Sigmoid colon (tissue), 7 donors: ENCODE results near the gene CDH23. TPM values are rescaled to one million over a fixed set of nuclear protein-coding genes. Genes with fewer than 3 reads are reported as not detected.

Experiments
- DNase-seq: peaks from one replicate; pipeline ENCODE4 v3.0.0-alpha.2; 2019
- H3K27ac ChIP-seq, 4 donors: fragments of 200-600 bp; sonication (generic); one replicate each; pipeline ENCODE4 v1.5.1; 2016 to 2019; ENCODE audit warnings: mild to moderate bottlenecking in 1 of 4
- H3K27me3 ChIP-seq, 3 donors: fragments of 200-600 bp; sonication (generic); one replicate each; pipeline ENCODE4 v1.5.1; 2019; ENCODE audit warnings: mild to moderate bottlenecking in 1 of 3
- H3K36me3 ChIP-seq, 4 donors: fragments of 200-600 bp; sonication (generic); one replicate each; pipeline ENCODE4 v1.5.1; 2016 to 2019
- H3K4me1 ChIP-seq, 4 donors: fragments of 200-600 bp; sonication (generic); one replicate each; pipeline ENCODE4 v1.5.1; 2017 to 2019
- H3K4me3 ChIP-seq, 4 donors: fragments of 200-600 bp; sonication (generic); one replicate each; pipeline ENCODE4 v1.5.1; 2017 to 2019; ENCODE audit warnings: mild to moderate bottlenecking in 2 of 4, moderate library complexity in 1 of 4
- H3K9me3 ChIP-seq, 4 donors: fragments of 200-600 bp in 3 of 4; sonication (generic) in 3 of 4; one replicate each; pipeline versions ENCODE4 v1.5.1 to v1.6.1; 2013 to 2019
- EP300 ChIP-seq, 4 donors: sonication (generic); formaldehyde crosslinking; IDR thresholded peaks; one replicate each; pipeline ENCODE4 v1.6.1; 2017; ENCODE audit warnings: antibody characterized with exemption in 4 of 4
- POLR2A ChIP-seq, 2 donors: fragments of 450-650 bp; IDR thresholded peaks; one replicate each; pipeline ENCODE4 v1.6.1; 2016; ENCODE audit warnings: antibody characterized with exemption in 2 of 2, mild to moderate bottlenecking in 2 of 2, moderate library complexity in 2 of 2
- POLR2AphosphoS5 ChIP-seq, 4 donors: sonication (generic); formaldehyde crosslinking; IDR thresholded peaks; one replicate each; pipeline ENCODE4 v1.6.1; 2017; ENCODE audit warnings: antibody characterized with exemption in 4 of 4
- WGBS, 2 donors: extraction: QIAGEN DNeasy Blood & Tissue Kit; methylation state at CpG; one replicate each; pipeline ENCODE4 v1.1.7; 2013; 5-methylcytosine and 5-hydroxymethylcytosine counted together
- intact Hi-C: fragments of 100-400 bp; cut with DNase I; formaldehyde crosslinking; loops from one replicate; pipeline ENCODE4 v1.15.1; 2023
- polyA plus RNA-seq, 3 donors: library from polyadenylated mRNA; stranded (reverse); fragments of 200-250 nt; gene quantifications; one replicate each; pipeline ENCODE4 v1.2.3, GENCODE V29; 2013
- total RNA-seq, 4 donors: library from RNA; depleted of rRNA; stranded (reverse); fragments of >200 nt; gene quantifications; one replicate each; pipeline ENCODE4 v1.1.0, GENCODE V29; 2016
- TF ChIP-seq, protein P1 (sequence below), 4 experiments: fragments of 450-650 bp in 3 of 4; fragments of 200-600 bp in 1 of 4; IDR thresholded peaks; one replicate each; pipeline ENCODE4 v1.5.1; 2016 to 2019; ENCODE audit warnings: antibody characterized with exemption in 4 of 4, mild to moderate bottlenecking in 3 of 4, moderate library complexity in 2 of 4
- donor health status: healthy with polysubstance abuse.
- donor health status: Bipolar disorder and iron deficiency.
- donor health status: healthy.

The CDH23 gene
- total and polyA plus RNA-seq, 7 donors = 1.5 to 7.2 (median 3.0) TPM

DNA sequence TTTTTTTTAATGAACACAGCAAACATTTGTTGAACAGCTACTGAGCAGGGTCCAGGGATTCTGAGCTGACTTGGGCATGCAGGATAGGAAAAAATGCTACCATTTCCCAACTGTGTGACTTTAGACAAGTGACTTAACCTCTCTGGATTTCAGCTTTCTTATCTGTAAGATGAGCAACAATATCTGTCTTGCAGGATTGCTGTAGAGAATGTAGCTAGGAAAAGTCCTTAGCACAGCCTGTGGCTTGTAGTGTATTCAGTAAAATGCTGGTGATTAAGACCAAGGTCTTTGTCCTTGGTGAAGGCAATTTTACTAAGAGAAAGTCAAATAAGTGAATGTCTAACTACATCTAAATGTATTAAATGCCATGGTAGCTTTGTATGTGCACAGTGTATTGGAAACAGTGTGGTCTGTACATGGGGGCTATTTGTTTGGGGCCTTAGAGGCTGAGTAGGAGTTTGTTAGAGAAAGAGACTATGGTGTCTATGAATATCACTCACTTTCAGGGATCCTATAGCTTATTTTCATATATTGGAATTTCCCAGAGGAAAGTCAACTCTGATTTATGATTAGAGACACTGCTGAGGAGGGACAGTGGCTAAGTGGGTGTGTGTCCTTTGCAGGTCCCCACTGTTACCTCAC is 118.9 kb downstream of the CDH23 start:
- DNase-seq = no peak
- no peaks in the 10 kb centered on the region for H3K9me3 ChIP-seq
- H3K27ac ChIP-seq = no peak overlapping the region
- TF ChIP-seq EP300 (IDR thresholded peaks at IDR 0.05) (no peak), POLR2AphosphoS5 (IDR thresholded peaks at IDR 0.05) (no peak), POLR2A (IDR thresholded peaks at IDR 0.05) (no peak)
- TF ChIP-seq, protein P1, sequence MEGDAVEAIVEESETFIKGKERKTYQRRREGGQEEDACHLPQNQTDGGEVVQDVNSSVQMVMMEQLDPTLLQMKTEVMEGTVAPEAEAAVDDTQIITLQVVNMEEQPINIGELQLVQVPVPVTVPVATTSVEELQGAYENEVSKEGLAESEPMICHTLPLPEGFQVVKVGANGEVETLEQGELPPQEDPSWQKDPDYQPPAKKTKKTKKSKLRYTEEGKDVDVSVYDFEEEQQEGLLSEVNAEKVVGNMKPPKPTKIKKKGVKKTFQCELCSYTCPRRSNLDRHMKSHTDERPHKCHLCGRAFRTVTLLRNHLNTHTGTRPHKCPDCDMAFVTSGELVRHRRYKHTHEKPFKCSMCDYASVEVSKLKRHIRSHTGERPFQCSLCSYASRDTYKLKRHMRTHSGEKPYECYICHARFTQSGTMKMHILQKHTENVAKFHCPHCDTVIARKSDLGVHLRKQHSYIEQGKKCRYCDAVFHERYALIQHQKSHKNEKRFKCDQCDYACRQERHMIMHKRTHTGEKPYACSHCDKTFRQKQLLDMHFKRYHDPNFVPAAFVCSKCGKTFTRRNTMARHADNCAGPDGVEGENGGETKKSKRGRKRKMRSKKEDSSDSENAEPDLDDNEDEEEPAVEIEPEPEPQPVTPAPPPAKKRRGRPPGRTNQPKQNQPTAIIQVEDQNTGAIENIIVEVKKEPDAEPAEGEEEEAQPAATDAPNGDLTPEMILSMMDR (IDR thresholded peaks at IDR 0.05) = no peak
- intact Hi-C loops = no loop called here
- H3K4me3 ChIP-seq = no peak overlapping the region
- H3K4me1 ChIP-seq = no peaks in the 10 kb centered on the region
- no peaks in the 10 kb centered on the region for H3K27me3 ChIP-seq
- H3K36me3 ChIP-seq = no peaks in the 10 kb centered on the region

DNA sequence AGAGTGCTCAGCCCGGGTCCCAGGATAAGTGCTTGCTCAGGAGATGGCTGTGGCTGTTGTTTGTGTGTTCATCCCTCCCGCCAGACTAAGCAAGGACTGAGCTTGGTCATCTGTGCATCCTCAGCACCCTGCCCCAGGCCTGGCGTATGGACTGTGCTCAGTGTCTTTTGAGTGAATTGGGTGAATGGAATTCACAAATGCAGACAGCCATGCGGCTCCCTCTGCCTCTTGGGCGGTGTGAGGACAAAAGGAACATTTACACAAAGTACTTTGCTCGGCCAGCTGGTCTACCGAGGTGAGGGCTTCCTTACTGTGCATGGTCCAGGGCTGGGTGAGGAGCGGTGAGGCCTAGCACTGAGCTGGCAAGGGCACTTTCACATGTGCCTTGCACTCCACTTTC is 120.2 kb downstream of the CDH23 start:
- no peak overlapping the region for H3K27ac ChIP-seq
- 78 to 88% methylated on average over 8 of the region's 8 CpGs for WGBS, 2 donors
- H3K9me3 ChIP-seq = no peaks in the 10 kb centered on the region
- no peak overlapping the region for H3K4me3 ChIP-seq
- TF ChIP-seq, protein P1 (IDR thresholded peaks at IDR 0.05) = no peak
- TF ChIP-seq POLR2A (IDR thresholded peaks at IDR 0.05) = no peak
- TF ChIP-seq POLR2AphosphoS5 (IDR thresholded peaks at IDR 0.05) = no peak
- no peak for TF ChIP-seq EP300 (IDR thresholded peaks at IDR 0.05)
- intact Hi-C loops = no loop called here
- DNase-seq = no peak
- H3K27me3 ChIP-seq = no peaks in the 10 kb centered on the region
- H3K4me1 ChIP-seq = no peaks in the 10 kb centered on the region
- no peaks in the 10 kb centered on the region for H3K36me3 ChIP-seq

DNA sequence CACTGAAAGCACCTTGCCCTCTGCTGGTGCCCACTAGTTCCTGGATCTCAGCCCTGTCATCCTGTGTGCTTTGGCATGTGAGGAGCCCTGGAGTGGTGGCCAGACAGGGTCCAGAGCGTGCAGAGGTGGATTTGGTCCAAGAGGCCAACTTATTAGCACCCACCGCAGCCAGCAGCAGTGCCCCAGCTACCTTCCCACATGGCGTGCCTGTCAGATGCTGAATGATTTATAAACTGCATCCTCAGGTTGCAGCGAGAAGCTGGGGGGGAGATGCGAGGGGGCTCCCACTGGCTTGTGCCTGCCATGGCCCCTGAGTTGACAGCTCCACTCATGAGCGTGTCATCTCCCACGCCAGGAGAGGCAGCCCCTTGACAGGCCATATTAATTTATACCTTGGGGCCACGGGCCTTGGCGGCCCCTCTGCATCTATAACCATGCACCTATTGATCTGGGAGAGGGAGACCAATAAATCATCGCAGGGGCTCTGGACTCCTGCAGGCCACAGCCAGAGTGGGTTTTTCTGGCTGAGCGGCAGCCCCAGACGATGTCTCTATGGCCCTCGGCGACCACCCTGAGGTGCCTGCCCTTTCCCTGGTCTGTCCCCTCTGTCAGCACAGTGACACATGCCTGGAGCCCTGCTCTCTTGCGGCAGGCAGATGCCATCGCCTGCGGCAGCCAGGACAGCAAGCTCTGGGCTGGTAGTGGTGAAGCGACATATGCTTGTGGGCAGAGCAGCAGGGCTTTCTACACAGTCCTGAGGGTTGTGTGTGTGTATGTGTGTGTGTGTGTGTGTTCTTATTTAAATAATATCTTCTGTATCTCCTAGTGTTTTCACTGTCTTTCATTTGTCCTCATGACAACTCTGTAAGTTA is 120.8 kb downstream of the CDH23 start:
- intact Hi-C loops = no loop called here
- no peak overlapping the region for H3K27ac ChIP-seq
- TF ChIP-seq POLR2AphosphoS5 (IDR thresholded peaks at IDR 0.05) = no peak
- TF ChIP-seq, protein P1 (IDR thresholded peaks at IDR 0.05) = no peak
- no peak for TF ChIP-seq EP300 (IDR thresholded peaks at IDR 0.05)
- no peak for TF ChIP-seq POLR2A (IDR thresholded peaks at IDR 0.05)
- no peaks in the 10 kb centered on the region for H3K4me1 ChIP-seq
- 92% methylated on average over 18 of the region's 18 CpGs for WGBS, 2 donors
- no peaks in the 10 kb centered on the region for H3K9me3 ChIP-seq
- no peaks in the 10 kb centered on the region for H3K36me3 ChIP-seq
- no peaks in the 10 kb centered on the region for H3K27me3 ChIP-seq
- no peak for DNase-seq
- no peak overlapping the region for H3K4me3 ChIP-seq

DNA sequence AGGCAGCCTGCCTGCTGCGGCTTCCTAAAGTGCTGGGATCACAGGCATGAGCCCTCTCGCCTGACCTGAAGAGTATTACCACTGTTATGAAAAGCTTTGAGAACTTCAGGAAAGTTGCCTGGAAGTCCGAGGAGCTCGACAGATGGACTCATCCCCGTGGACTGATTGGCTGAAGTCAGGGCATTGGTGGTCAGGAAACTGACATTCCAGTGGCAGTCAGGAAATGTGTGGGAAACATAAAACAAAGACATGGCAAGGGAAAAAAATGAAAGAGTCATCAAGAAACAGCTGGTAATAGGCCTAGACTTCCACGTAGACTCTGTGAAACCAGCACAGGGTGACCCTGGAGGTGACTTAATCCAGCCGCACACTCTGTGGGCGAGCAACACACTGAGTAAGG is 123.3 kb downstream of the CDH23 start:
- H3K4me1 ChIP-seq = no peaks in the 10 kb centered on the region
- DNase-seq = no peak
- TF ChIP-seq EP300 (IDR thresholded peaks at IDR 0.05) = no peak
- no peak overlapping the region for H3K27ac ChIP-seq
- H3K4me3 ChIP-seq = no peak overlapping the region
- WGBS, 2 donors = 88 to 90% methylated on average over 8 of the region's 8 CpGs
- no peaks in the 10 kb centered on the region for H3K9me3 ChIP-seq
- peaks cover 0 to 4% (median 0%) of the 10 kb centered on the region in 3 donors for H3K27me3 ChIP-seq
- no peaks in the 10 kb centered on the region for H3K36me3 ChIP-seq
- intact Hi-C loops = no loop called here
